ENCODE data around the gene CHST11. TPM values are rescaled to one million over a fixed set of nuclear protein-coding genes. Genes with fewer than 3 reads are reported as not detected.

CHST11 gene
- total RNA-seq, 2 experiments from 2014 or later: 53.4 to 53.6 TPM

DNA sequence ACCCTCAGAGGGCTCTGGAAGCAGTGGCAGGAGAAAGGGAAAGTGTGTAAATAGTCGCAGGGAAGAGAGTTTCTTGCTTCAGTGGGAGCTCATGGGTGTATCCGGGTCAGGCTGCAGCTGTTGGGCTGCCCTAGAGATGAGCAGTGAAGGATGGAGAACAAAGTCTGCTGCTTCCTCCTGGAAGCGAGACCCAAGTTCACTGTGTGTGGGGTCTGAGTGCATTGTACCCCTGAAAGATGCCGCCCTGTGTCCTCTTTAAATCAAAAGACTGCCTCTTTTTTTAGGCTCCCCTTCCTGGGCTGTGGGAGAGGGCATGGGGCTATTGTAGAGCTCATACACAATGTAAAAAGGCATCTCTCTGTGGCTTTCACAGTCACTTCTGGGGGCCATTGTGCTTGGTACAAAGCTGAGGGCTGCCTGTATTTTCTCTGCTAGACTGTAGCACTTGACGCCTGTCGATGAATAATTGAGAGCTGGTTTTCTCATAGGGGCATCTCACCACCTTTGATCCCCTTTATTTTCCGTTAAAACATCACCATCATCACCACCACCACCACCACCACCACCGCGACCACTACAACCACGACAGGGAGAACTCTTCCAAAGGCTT lies 16.7 kb downstream of the CHST11 start:
- intact Hi-C loops (cut with DNase I, micrococcal nuclease): no loop called here
- no peaks in the 10 kb centered on the region for H3K9me3 Mint-ChIP-seq
- peaks cover 87% of the 10 kb centered on the region for H3K4me1 Mint-ChIP-seq (ENCODE audit: low read depth)
- ATAC-seq (ENCODE audit: poor library complexity): no peak
- POLR2A ChIA-PET: interaction anchor here (1.0 to 3.1 kb wide), 7 partner anchors 11 to 110 kb away, joined by 3 to 19 read pairs (median 6); partner anchors contain the start of gene CHST11
- peak overlapping the region in 1 of 2 donors; percentile 46 for H3K27ac ChIP-seq (ENCODE audit: low read depth in 1 of 2, low read length in 2 of 2)
- H3K36me3 ChIP-seq (ENCODE audit: insufficient read depth, low read length): peaks cover 4% of the 10 kb centered on the region
- peak overlapping the region; percentile 68 for H3K4me3 Mint-ChIP-seq
- no peaks in the 10 kb centered on the region for H3K9me3 ChIP-seq (ENCODE audit: control insufficient read depth in 1 of 2, insufficient read depth in 1 of 2, low read length in 2 of 2)
- no peak overlapping the region for H3K4me3 ChIP-seq (ENCODE audit: low read length)
- TF ChIP-seq, protein P1, sequence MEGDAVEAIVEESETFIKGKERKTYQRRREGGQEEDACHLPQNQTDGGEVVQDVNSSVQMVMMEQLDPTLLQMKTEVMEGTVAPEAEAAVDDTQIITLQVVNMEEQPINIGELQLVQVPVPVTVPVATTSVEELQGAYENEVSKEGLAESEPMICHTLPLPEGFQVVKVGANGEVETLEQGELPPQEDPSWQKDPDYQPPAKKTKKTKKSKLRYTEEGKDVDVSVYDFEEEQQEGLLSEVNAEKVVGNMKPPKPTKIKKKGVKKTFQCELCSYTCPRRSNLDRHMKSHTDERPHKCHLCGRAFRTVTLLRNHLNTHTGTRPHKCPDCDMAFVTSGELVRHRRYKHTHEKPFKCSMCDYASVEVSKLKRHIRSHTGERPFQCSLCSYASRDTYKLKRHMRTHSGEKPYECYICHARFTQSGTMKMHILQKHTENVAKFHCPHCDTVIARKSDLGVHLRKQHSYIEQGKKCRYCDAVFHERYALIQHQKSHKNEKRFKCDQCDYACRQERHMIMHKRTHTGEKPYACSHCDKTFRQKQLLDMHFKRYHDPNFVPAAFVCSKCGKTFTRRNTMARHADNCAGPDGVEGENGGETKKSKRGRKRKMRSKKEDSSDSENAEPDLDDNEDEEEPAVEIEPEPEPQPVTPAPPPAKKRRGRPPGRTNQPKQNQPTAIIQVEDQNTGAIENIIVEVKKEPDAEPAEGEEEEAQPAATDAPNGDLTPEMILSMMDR (IDR thresholded peaks at IDR 0.05): no peak
- H3K27ac Mint-ChIP-seq: peak overlapping the region; percentile 57
- H3K27me3 Mint-ChIP-seq: no peaks in the 10 kb centered on the region
- peaks cover 56% of the 10 kb centered on the region for H3K4me1 ChIP-seq (ENCODE audit: insufficient read depth, low read length)
- no peak for DNase-seq
- H3K27me3 ChIP-seq (ENCODE audit: control insufficient read depth in 1 of 2, insufficient read depth in 2 of 2, low read length in 2 of 2): no peaks in the 10 kb centered on the region
- peaks cover 7% of the 10 kb centered on the region for H3K36me3 Mint-ChIP-seq (ENCODE audit: low read depth)
- CTCF ChIA-PET: interaction anchor here (1.1 to 1.8 kb wide), 4 partner anchors 14 to 92 kb away, joined by 3 to 7 read pairs (median 3); no protein-coding TSS in a partner anchor

DNA sequence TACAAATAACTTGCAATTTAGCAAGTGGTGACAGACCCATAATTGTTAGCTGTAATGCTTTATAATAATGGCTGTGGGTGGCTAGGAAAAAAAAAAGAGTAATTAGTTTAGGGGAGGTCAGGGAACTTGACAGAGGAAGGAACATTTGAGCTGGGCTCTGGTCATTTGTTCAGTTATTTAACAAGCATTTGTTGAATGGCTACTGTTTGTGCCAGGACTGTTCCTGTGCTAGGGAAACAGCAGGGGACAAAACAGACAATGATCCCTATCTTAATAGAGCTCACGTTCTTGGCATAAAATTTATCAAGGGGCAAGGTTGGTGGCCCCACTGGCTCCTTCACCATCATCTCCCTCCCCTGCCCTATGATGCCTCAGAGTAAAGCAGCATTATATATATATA lies 18.5 kb downstream of the CHST11 start:
- intact Hi-C loops (cut with DNase I, micrococcal nuclease): no loop called here
- ChIA-PET CTCF (no interaction called here), POLR2A (no interaction called here)

DNA sequence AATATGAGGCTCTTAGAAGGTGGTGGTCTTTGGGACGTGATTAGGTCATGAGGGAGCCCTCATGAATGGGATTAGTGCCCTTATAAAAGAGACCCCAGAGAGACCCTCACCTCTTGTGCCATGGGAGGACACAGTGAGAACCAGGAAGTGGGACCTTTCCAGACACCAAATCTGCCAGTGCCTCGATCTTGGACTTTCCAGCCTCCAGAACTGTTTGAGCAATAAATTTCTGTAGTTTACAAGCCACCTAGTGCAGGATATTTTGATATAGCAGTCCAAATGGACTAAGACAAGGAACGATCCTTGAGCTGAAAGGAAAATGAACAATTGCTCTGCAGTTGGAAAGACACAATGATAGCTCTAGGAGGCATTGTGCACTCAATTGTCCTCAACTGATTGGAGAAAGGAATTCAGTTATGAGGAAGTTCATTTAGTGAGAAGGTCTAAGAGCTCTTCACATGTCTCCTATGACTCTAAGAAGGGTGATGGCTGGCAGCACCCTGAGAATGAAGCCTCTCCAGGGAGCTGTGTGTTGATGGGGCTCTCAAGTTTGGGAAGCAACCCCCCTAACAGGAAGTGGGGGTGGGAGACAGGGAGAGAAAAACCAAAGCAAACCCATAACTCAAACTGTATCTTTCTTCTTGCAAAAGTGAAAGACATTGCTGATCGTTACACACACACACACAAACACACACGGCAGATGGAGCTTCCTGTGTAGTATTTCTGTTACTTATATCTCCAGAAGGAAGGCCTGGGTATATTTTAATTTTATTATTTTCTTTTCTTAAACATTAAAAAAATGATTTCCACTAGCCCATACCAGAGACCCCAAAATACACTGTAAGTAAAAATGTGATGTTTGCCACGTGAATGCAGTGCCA lies 21.0 kb downstream of the CHST11 start:
- no peaks in the 10 kb centered on the region for H3K9me3 ChIP-seq (ENCODE audit: control insufficient read depth in 1 of 2, insufficient read depth in 1 of 2, low read length in 2 of 2)
- peak; percentile 41 for ATAC-seq (ENCODE audit: poor library complexity)
- ChIA-PET POLR2A (interaction anchor here (0.9 to 2.7 kb wide), 12 partner anchors 9 to 243 kb away, joined by 3 to 56 read pairs (median 6); partner anchors contain the start of gene CHST11), CTCF (interaction anchor here (0.8 to 2.8 kb wide), 5 partner anchors 10 to 283 kb away, joined by 3 to 14 read pairs (median 5); partner anchors contain the start of gene CHST11)
- H3K27me3 ChIP-seq (ENCODE audit: control insufficient read depth in 1 of 2, insufficient read depth in 2 of 2, low read length in 2 of 2): no peaks in the 10 kb centered on the region
- H3K27me3 Mint-ChIP-seq: no peaks in the 10 kb centered on the region
- peak in 1 of 14 experiments; percentile 51 for DNase-seq
- peaks cover 6% of the 10 kb centered on the region for H3K36me3 ChIP-seq (ENCODE audit: insufficient read depth, low read length)
- peak overlapping the region; percentile 37 for H3K4me3 ChIP-seq (ENCODE audit: low read length)
- no peaks in the 10 kb centered on the region for H3K9me3 Mint-ChIP-seq
- H3K36me3 Mint-ChIP-seq (ENCODE audit: low read depth): peaks cover 20% of the 10 kb centered on the region
- TF ChIP-seq, protein P1 (IDR thresholded peaks at IDR 0.05): no peak
- peak overlapping the region; percentile 89 for H3K4me3 Mint-ChIP-seq
- H3K27ac Mint-ChIP-seq: peak overlapping the region; percentile 87
- intact Hi-C loops (cut with DNase I, micrococcal nuclease): loop anchor here in 1 of 2 experiments (2.0 kb wide), 1 partner anchor 17 kb away; no protein-coding TSS in a partner anchor
- peak overlapping the region; percentile 33 for H3K27ac ChIP-seq (ENCODE audit: low read depth in 1 of 2, low read length in 2 of 2)
- peaks cover 88% of the 10 kb centered on the region for H3K4me1 Mint-ChIP-seq (ENCODE audit: low read depth)
- peaks cover 73% of the 10 kb centered on the region for H3K4me1 ChIP-seq (ENCODE audit: insufficient read depth, low read length)

More for the DNA sequence above, 18.5 kb downstream of the CHST11 start:
- DNase-seq: no peak
- peaks cover 4% of the 10 kb centered on the region for H3K36me3 ChIP-seq (ENCODE audit: insufficient read depth, low read length)
- Mint-ChIP-seq H3K27me3 (no peaks in the 10 kb centered on the region), H3K4me3 (no peak overlapping the region), H3K36me3 (ENCODE audit: low read depth) (peaks cover 5% of the 10 kb centered on the region), H3K4me1 (ENCODE audit: low read depth) (peaks cover 85% of the 10 kb centered on the region), H3K27ac (peak overlapping the region; percentile 10), H3K9me3 (no peaks in the 10 kb centered on the region)
- H3K27me3 ChIP-seq (ENCODE audit: control insufficient read depth in 1 of 2, insufficient read depth in 2 of 2, low read length in 2 of 2): no peaks in the 10 kb centered on the region
- H3K4me1 ChIP-seq (ENCODE audit: insufficient read depth, low read length): peaks cover 62% of the 10 kb centered on the region
- TF ChIP-seq, protein P1 (IDR thresholded peaks at IDR 0.05): no peak
- H3K9me3 ChIP-seq (ENCODE audit: control insufficient read depth in 1 of 2, insufficient read depth in 1 of 2, low read length in 2 of 2): no peaks in the 10 kb centered on the region
- H3K4me3 ChIP-seq (ENCODE audit: low read length): no peak overlapping the region
- no peak for ATAC-seq (ENCODE audit: poor library complexity)
- no peak overlapping the region for H3K27ac ChIP-seq (ENCODE audit: low read depth in 1 of 2, low read length in 2 of 2)

All from CD4-positive, alpha-beta T cell (primary cell).